Small intestine (tissue), 4 donors: Measurements from ENCODE around the gene CACNG8. TPM values are rescaled to one million over a fixed set of nuclear protein-coding genes. Genes with fewer than 3 reads are reported as not detected.

Experiments used
- polyA plus RNA-seq, 4 donors: library from polyadenylated mRNA; stranded (reverse) in 3 of 4; unstranded in 1 of 4; fragments of 200-250 nt in 3 of 4; fragments of 120-200 nt in 1 of 4; gene quantifications; one replicate each; pipeline versions ENCODE4 v1.2.1 to v1.2.3, GENCODE V29; 2013
- donor health status: healthy with polysubstance abuse.
- donor health status: Bipolar disorder and iron deficiency.
- donor health status: healthy.

Gene CACNG8
- polyA plus RNA-seq, 4 donors = 0.03 to 0.12 TPM; not detected in 2

Other genes with a start within 250 kb of the CACNG8 start
- gene NLRP12, start 138.6 kb upstream of the CACNG8 start, polyA plus RNA-seq = under 1 TPM in 2 of 4 donors, not detected in 2; 0.06 to 0.09 TPM
- 10 to 100 TPM in 2 of 4 donors, 1 to 10 TPM in 2; 2.2 to 41.3 (median 20.4) TPM for gene MYADM, start 95.1 kb upstream of the CACNG8 start, polyA plus RNA-seq
- gene PRKCG, start 80.7 kb upstream of the CACNG8 start, polyA plus RNA-seq = under 1 TPM in 2 of 4 donors, not detected in 2; 0.07 to 0.90 TPM
- under 1 TPM in 2 of 4 donors, not detected in 2; 0.78 to 0.79 TPM for gene CACNG7, start 53.7 kb upstream of the CACNG8 start, polyA plus RNA-seq
- gene CACNG6, start 28.7 kb downstream of the CACNG8 start, polyA plus RNA-seq = under 1 TPM in 2 of 4 donors, not detected in 2; 0.03 to 0.06 TPM
- under 1 TPM in 1 of 4 donors, not detected in 3; 0.09 TPM for gene VSTM1, start 101.0 kb downstream of the CACNG8 start, polyA plus RNA-seq
- not detected for gene TARM1, start 118.4 kb downstream of the CACNG8 start, polyA plus RNA-seq
- gene OSCAR, start 137.9 kb downstream of the CACNG8 start, polyA plus RNA-seq = under 1 TPM; 0.27 to 0.89 (median 0.67) TPM
- 100 to 1,000 TPM; 130 to 409 (median 211) TPM for gene NDUFA3, start 139.9 kb downstream of the CACNG8 start, polyA plus RNA-seq
- 10 to 100 TPM; 16.4 to 26.5 (median 23.1) TPM for gene TFPT, start 152.7 kb downstream of the CACNG8 start, polyA plus RNA-seq
- 10 to 100 TPM; 44.3 to 57.0 (median 47.4) TPM for gene PRPF31, start 152.8 kb downstream of the CACNG8 start, polyA plus RNA-seq
- gene CNOT3, start 174.8 kb downstream of the CACNG8 start, polyA plus RNA-seq = 10 to 100 TPM; 24.4 to 37.4 (median 28.5) TPM
- gene LENG1, start 196.8 kb downstream of the CACNG8 start, polyA plus RNA-seq = 10 to 100 TPM in 1 of 4 donors, 1 to 10 TPM in 3; 6.7 to 11.1 (median 9.6) TPM
- 100 to 1,000 TPM in 3 of 4 donors, 10 to 100 TPM in 1; 40.6 to 174 (median 129) TPM for gene TMC4, start 210.2 kb downstream of the CACNG8 start, polyA plus RNA-seq
- 100 to 1,000 TPM in 1 of 4 donors, 10 to 100 TPM in 3; 47.8 to 118 (median 54.7) TPM for gene MBOAT7, start 226.6 kb downstream of the CACNG8 start, polyA plus RNA-seq
- 10 to 100 TPM; 32.7 to 57.8 (median 44.8) TPM for gene TSEN34, start 228.4 kb downstream of the CACNG8 start, polyA plus RNA-seq
- gene RPS9, start 237.9 kb downstream of the CACNG8 start, polyA plus RNA-seq = 1,000 to 10,000 TPM; 2,119 to 4,773 (median 3,564) TPM